Measurements from ENCODE around the gene SPTBN2. TPM values are rescaled to one million over a fixed set of nuclear protein-coding genes. Genes with fewer than 3 reads are reported as not detected.

Gene SPTBN2
- total and polyA plus RNA-seq, 2 donors (not counting 3 experiments of a cell fraction or from before 2014, with no cell fraction given), result 3.8 to 19.8 TPM

DNA sequence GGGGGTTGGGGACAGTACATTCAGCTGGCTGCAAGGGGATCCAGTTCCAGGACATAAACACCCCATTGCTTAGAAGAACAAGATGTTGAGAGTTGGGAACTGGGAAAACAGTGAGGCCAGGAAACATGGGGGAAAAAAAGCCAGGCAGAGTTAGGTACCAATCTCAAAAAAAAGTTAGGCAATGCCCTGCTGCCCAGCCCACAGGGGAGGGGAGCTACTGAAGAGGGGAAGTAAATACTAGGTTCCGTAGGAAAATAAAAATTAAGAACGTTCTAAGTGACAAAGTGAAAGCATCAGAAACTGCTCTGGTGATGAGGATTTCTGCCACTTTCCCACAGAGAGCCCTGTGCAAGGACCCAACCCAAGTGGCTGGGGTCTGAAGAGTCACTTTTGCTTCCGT, 12.0 kb downstream of the SPTBN2 start:
- BruUV-seq (replicated peaks), result no TSS peak
- ChIA-PET POLR2A (no interaction called here), CTCF (no interaction called here)

GRCh38 chr11:66715346-66716085, 13.5 kb downstream of the SPTBN2 start:
- CTCF ChIA-PET, result interaction anchor here (1.0 kb wide), 2 partner anchors 11 to 37 kb away, joined by 3 to 4 read pairs; no protein-coding TSS in a partner anchor
- H3K4me1 ChIP-seq (ENCODE audit: control insufficient read depth, extremely low read depth, insufficient read depth, low read length), result no peaks in the 10 kb centered on the region
- no peak for DNase-seq (ENCODE audit: low read depth, low spot score)
- POLR2A ChIA-PET, result no interaction called here
- H2AFZ ChIP-seq (ENCODE audit: low read depth, low read length), result no peak overlapping the region
- dilution Hi-C loops (cut with MboI; ENCODE audit: extremely low pct_ligation_motif_present, low sequenced_read_pairs) (no loop called here), intact Hi-C loops (cut with micrococcal nuclease) (no loop called here)
- no peaks in the 10 kb centered on the region for H3K9me1 ChIP-seq (replicated peaks; ENCODE audit: control insufficient read depth, extremely low read depth, insufficient read depth, low read length)
- no peaks in the 10 kb centered on the region for H3K36me3 ChIP-seq (ENCODE audit: control insufficient read depth in 2 of 2, extremely low read depth in 1 of 2, insufficient read depth in 2 of 2, low read length in 2 of 2)
- H3K27ac ChIP-seq (ENCODE audit: insufficient read depth, low read depth, low read length), result no peak overlapping the region
- H3K4me2 ChIP-seq (ENCODE audit: insufficient read depth, low read length), result no peak overlapping the region
- no peak overlapping the region for H3K4me3 ChIP-seq (replicated peaks in 1 of 3; ENCODE audit: insufficient read depth in 1 of 3, low read depth in 1 of 3, low read length in 3 of 3)
- no peak overlapping the region for H3K9ac ChIP-seq (replicated peaks; ENCODE audit: extremely low read depth, insufficient read depth, low read length)
- no peak for TF ChIP-seq POLR2AphosphoS5 (IDR thresholded peaks at IDR 0.05; ENCODE audit: insufficient read depth, low read depth, low read length)
- no peak for TF ChIP-seq EZH2 (IDR thresholded peaks at IDR 0.05; ENCODE audit: borderline replicate concordance, low read depth, low read length, severe bottlenecking)
- no peak for TF ChIP-seq JUN (IDR thresholded peaks at IDR 0.05; ENCODE audit: borderline replicate concordance, insufficient read depth, insufficient read length, low read depth)
- no peak for TF ChIP-seq CTCF (IDR thresholded peaks at IDR 0.05; ENCODE audit: extremely low read depth in 1 of 2, insufficient read depth in 1 of 2, low read depth in 1 of 2, low read length in 2 of 2)
- TF ChIP-seq FOS (IDR thresholded peaks at IDR 0.05; ENCODE audit: borderline replicate concordance, insufficient read depth, low read length), result no peak
- TF ChIP-seq MYC (IDR thresholded peaks at IDR 0.05; ENCODE audit: low read depth, low read length), result no peak
- no peak for TF ChIP-seq POLR2A (IDR thresholded peaks at IDR 0.05; ENCODE audit: low read depth, low read length)
- TF ChIP-seq GATA2 (IDR thresholded peaks at IDR 0.05; ENCODE audit: insufficient read depth, insufficient read length, low read depth, low read length), result no peak
- no peak for TF ChIP-seq MAX (IDR thresholded peaks at IDR 0.05; ENCODE audit: insufficient read depth, insufficient read length)
- BruUV-seq (replicated peaks), result no TSS peak
- no peaks in the 10 kb centered on the region for H3K79me2 ChIP-seq (ENCODE audit: control insufficient read depth, insufficient read depth, low read length)
- H4K20me1 ChIP-seq (replicated peaks; ENCODE audit: control insufficient read depth, extremely low read depth, insufficient read depth, low read length), result no peaks in the 10 kb centered on the region
- H3K9me3 ChIP-seq (replicated peaks; ENCODE audit: control insufficient read depth, insufficient read depth, low read length), result no peaks in the 10 kb centered on the region
- FAIRE-seq, result no peak
- no peaks in the 10 kb centered on the region for H3K27me3 ChIP-seq (ENCODE audit: control insufficient read depth in 2 of 2, insufficient read depth in 2 of 2, low read length in 2 of 2)

More for the DNA sequence above, 12.0 kb downstream of the SPTBN2 start:
- DNase-seq (ENCODE audit: low read depth, low spot score), result no peak
- Histone ChIP-seq H3K27me3 (ENCODE audit: control insufficient read depth in 2 of 2, insufficient read depth in 2 of 2, low read length in 2 of 2) (no peaks in the 10 kb centered on the region), H3K9me3 (replicated peaks; ENCODE audit: control insufficient read depth, insufficient read depth, low read length) (no peaks in the 10 kb centered on the region), H3K9ac (replicated peaks; ENCODE audit: extremely low read depth, insufficient read depth, low read length) (no peak overlapping the region), H3K27ac (ENCODE audit: insufficient read depth, low read depth, low read length) (no peak overlapping the region), H3K4me2 (ENCODE audit: insufficient read depth, low read length) (no peak overlapping the region), H3K36me3 (ENCODE audit: control insufficient read depth in 2 of 2, extremely low read depth in 1 of 2, insufficient read depth in 2 of 2, low read length in 2 of 2) (no peaks in the 10 kb centered on the region), H3K9me1 (replicated peaks; ENCODE audit: control insufficient read depth, extremely low read depth, insufficient read depth, low read length) (no peaks in the 10 kb centered on the region), H4K20me1 (replicated peaks; ENCODE audit: control insufficient read depth, extremely low read depth, insufficient read depth, low read length) (no peaks in the 10 kb centered on the region), H2AFZ (ENCODE audit: low read depth, low read length) (no peak overlapping the region), H3K4me1 (ENCODE audit: control insufficient read depth, extremely low read depth, insufficient read depth, low read length) (no peaks in the 10 kb centered on the region), H3K4me3 (replicated peaks in 1 of 3; ENCODE audit: insufficient read depth in 1 of 3, low read depth in 1 of 3, low read length in 3 of 3) (no peak overlapping the region), H3K79me2 (ENCODE audit: control insufficient read depth, insufficient read depth, low read length) (no peaks in the 10 kb centered on the region)
- dilution Hi-C loops (cut with MboI; ENCODE audit: extremely low pct_ligation_motif_present, low sequenced_read_pairs) (no loop called here), intact Hi-C loops (cut with micrococcal nuclease) (no loop called here)
- TF ChIP-seq MYC (IDR thresholded peaks at IDR 0.05; ENCODE audit: low read depth, low read length), result no peak
- no peak for FAIRE-seq

Measured in endothelial cell of umbilical vein (primary cell).